Esophagus squamous epithelium (tissue), 4 donors: ENCODE data around the gene LMNTD2.

ENCODE experiments used
- POLR2A ChIP-seq, 4 donors: fragments of 450-650 bp; IDR thresholded peaks; one replicate each; pipeline ENCODE4 v1.6.1; 2017; ENCODE audit warnings: antibody characterized with exemption in 4 of 4, mild to moderate bottlenecking in 4 of 4, moderate library complexity in 3 of 4
- TF ChIP-seq, protein P1 (sequence below), 6 experiments: fragments of 450-650 bp in 4 of 6; fragments of 200-600 bp in 2 of 6; sonication (generic) in 2 of 6; IDR thresholded peaks; one replicate each; pipeline ENCODE4 v1.5.1; 2016 to 2019; ENCODE audit warnings: antibody characterized with exemption in 6 of 6, mild to moderate bottlenecking in 4 of 6, moderate library complexity in 4 of 6

DNA sequence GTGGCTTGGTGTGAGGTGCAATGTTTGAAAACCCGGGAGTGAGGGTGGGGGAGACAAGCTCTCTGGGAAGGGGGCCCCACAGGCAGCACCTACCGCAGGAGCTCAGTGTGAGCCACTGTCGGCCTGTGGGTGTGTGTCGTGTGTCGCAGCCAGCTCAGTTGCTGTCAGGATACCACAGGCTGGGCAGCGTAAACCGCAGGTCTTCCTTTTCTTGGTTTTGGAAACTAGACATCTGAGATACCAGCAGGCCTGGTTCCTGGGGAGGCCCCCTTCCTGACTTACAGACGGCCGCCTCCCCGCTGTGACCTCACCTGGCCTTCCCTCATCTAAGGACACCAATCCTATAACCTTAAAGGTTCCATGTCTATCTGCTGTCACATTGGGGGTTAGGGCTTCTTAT lies 35.8 kb upstream of the LMNTD2 start:
- TF ChIP-seq, protein P1, sequence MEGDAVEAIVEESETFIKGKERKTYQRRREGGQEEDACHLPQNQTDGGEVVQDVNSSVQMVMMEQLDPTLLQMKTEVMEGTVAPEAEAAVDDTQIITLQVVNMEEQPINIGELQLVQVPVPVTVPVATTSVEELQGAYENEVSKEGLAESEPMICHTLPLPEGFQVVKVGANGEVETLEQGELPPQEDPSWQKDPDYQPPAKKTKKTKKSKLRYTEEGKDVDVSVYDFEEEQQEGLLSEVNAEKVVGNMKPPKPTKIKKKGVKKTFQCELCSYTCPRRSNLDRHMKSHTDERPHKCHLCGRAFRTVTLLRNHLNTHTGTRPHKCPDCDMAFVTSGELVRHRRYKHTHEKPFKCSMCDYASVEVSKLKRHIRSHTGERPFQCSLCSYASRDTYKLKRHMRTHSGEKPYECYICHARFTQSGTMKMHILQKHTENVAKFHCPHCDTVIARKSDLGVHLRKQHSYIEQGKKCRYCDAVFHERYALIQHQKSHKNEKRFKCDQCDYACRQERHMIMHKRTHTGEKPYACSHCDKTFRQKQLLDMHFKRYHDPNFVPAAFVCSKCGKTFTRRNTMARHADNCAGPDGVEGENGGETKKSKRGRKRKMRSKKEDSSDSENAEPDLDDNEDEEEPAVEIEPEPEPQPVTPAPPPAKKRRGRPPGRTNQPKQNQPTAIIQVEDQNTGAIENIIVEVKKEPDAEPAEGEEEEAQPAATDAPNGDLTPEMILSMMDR (IDR thresholded peaks at IDR 0.05): no peak
- no peak for TF ChIP-seq POLR2A (IDR thresholded peaks at IDR 0.05)
